K562 (cell line): ENCODE data around the gene EMC8. TPM values are rescaled to one million over a fixed set of nuclear protein-coding genes. Genes with fewer than 3 reads are reported as not detected.

ENCODE experiments used
- E2F8 ChIP-seq: fragments of 450-650 bp; IDR thresholded peaks from 2 replicates; pipeline ENCODE4 v1.7.1; 2018; ENCODE audit warnings: mild to moderate bottlenecking, low read depth; ENCODE audit not compliant: partially characterized antibody
- FOS ChIP-seq: IDR thresholded peaks from 3 replicates; pipeline ENCODE4 v1.6.1; 2011; ENCODE audit not compliant: insufficient read length; ENCODE audit errors: extremely low read depth
- HDAC8 ChIP-seq: fragments of 450-650 bp; IDR thresholded peaks from 2 replicates; pipeline ENCODE4 v1.6.1; 2016; ENCODE audit warnings: mild to moderate bottlenecking, missing genetic modification characterization, moderate library complexity, missing compliant biosample characterization
- HEY1 ChIP-seq: fragments of 250-450 bp; sonication (Bioruptor Pico); IDR thresholded peaks from 2 replicates; pipeline ENCODE4 v1.5.0; 2020; ENCODE audit warnings: mild to moderate bottlenecking, moderate library complexity, borderline replicate concordance
- KDM1A ChIP-seq, 2 experiments: fragments of 450-650 bp; IDR thresholded peaks; 2 replicates each; pipeline ENCODE4 v1.6.1; 2016; ENCODE audit warnings: mild to moderate bottlenecking in 2 of 2
- MECOM ChIP-seq: fragments of 250-450 bp; sonication (Bioruptor Pico); IDR thresholded peaks from 2 replicates; pipeline ENCODE4 v1.8.0; 2022; ENCODE audit warnings: inconsistent platforms
- MXI1 ChIP-seq: IDR thresholded peaks from 2 replicates; pipeline ENCODE4 v1.6.1; 2011; ENCODE audit warnings: low read depth, mild to moderate bottlenecking, improper control_type of control experiment, low read length
- MYBL2 ChIP-seq, 2 experiments: fragments of 450-650 bp in 1 of 2; sonication (generic) in 1 of 2; formaldehyde crosslinking in 1 of 2; IDR thresholded peaks; 2 replicates each; pipeline versions ENCODE4 v1.6.1 to v1.8.1; 2017 to 2022; ENCODE audit warnings: borderline replicate concordance in 1 of 2, inconsistent platforms in 1 of 2, low read depth in 1 of 2, mild to moderate bottlenecking in 1 of 2, missing genetic modification reagents in 1 of 2, moderate library complexity in 1 of 2
- NR4A1 ChIP-seq, 2 experiments: fragments of 250-450 bp in 1 of 2; fragments of 450-650 bp in 1 of 2; sonication (Bioruptor Pico) in 1 of 2; IDR thresholded peaks; 2 replicates each; pipeline versions ENCODE4 v1.4.0 to v1.6.1; 2016 to 2020; ENCODE audit warnings: mild to moderate bottlenecking in 2 of 2, missing compliant biosample characterization in 1 of 2, missing genetic modification characterization in 1 of 2, moderate library complexity in 1 of 2
- POLR3G ChIP-seq: IDR thresholded peaks from 2 replicates; pipeline ENCODE4 v1.6.1; 2011; ENCODE audit not compliant: insufficient read length, insufficient replicate concordance; ENCODE audit errors: extremely low read depth
- PPARD ChIP-seq: fragments of 250-450 bp; sonication (Bioruptor Pico); IDR thresholded peaks from 2 replicates; pipeline ENCODE4 v1.8.0; 2022; ENCODE audit warnings: inconsistent platforms, mild to moderate bottlenecking, moderate library complexity
- SP1 ChIP-seq: sonication (generic); formaldehyde crosslinking; IDR thresholded peaks from 2 replicates; pipeline ENCODE4 v1.8.1; 2022; ENCODE audit warnings: mild to moderate bottlenecking, missing genetic modification reagents
- SREBF2 ChIP-seq: sonication (generic); formaldehyde crosslinking; IDR thresholded peaks from 2 replicates; pipeline ENCODE4 v1.4.0; 2020; ENCODE audit warnings: mild to moderate bottlenecking, missing genetic modification reagents
- TAF1 ChIP-seq: IDR thresholded peaks from 2 replicates; pipeline ENCODE4 v1.6.1; 2011; ENCODE audit warnings: mild to moderate bottlenecking, low read length, moderate library complexity; ENCODE audit not compliant: insufficient read depth, control insufficient read depth, severe bottlenecking; ENCODE audit errors: extremely low read depth
- TCF15 ChIP-seq: fragments of 250-450 bp; sonication (Bioruptor Pico); IDR thresholded peaks from 2 replicates; pipeline ENCODE4 v1.8.0; 2022; ENCODE audit warnings: moderate library complexity, mild to moderate bottlenecking, inconsistent platforms
- TCFL5 ChIP-seq: fragments of 250-450 bp; sonication (Bioruptor Pico); conservative IDR thresholded peaks from 2 replicates; pipeline ENCODE4 v1.6.1; 2021; ENCODE audit warnings: mild to moderate bottlenecking, moderate library complexity, matching md5 sums
- U2AF1 ChIP-seq: fragments of 200-400 bp; formaldehyde crosslinking; optimal IDR thresholded peaks from 2 replicates; pipeline ENCODE3; 2017; ENCODE audit warnings: mild to moderate bottlenecking, low read depth, low read length, moderate library complexity
- ZBTB11 ChIP-seq, 3 experiments: fragments of 200-800 bp in 1 of 3; fragments of 250-450 bp in 1 of 3; fragments of 450-650 bp in 1 of 3; sonication (Bioruptor Pico) in 1 of 3; sonication (Bioruptor generic) in 1 of 3; formaldehyde crosslinking in 1 of 3; IDR thresholded peaks; 2 replicates each; pipeline versions ENCODE4 v1.6.1 to v1.8.0; 2016 to 2022; ENCODE audit warnings: mild to moderate bottlenecking in 2 of 3, missing genetic modification characterization in 2 of 3, missing compliant biosample characterization in 1 of 3, moderate library complexity in 1 of 3
- ZFPM2 ChIP-seq: fragments of 250-450 bp; sonication (Bioruptor Pico); IDR thresholded peaks from 2 replicates; pipeline ENCODE4 v1.5.1; 2022; ENCODE audit warnings: mild to moderate bottlenecking
- ZNF165 ChIP-seq: fragments of 250-450 bp; sonication (Bioruptor Pico); IDR thresholded peaks from 2 replicates; pipeline ENCODE4 v1.4.0; 2020; ENCODE audit warnings: borderline replicate concordance
- ZNF41 ChIP-seq: fragments of 250-450 bp; sonication (Bioruptor Pico); conservative IDR thresholded peaks from 2 replicates; pipeline ENCODE4 v1.4.0; 2020; ENCODE audit warnings: mild to moderate bottlenecking
- ZNF76 ChIP-seq: fragments of 250-450 bp; sonication (Bioruptor Pico); IDR thresholded peaks from 2 replicates; pipeline ENCODE4 v1.4.0; 2020; ENCODE audit warnings: mild to moderate bottlenecking, moderate library complexity, borderline replicate concordance
- polyA plus RNA-seq, 8 experiments: library from polyadenylated mRNA; depleted of rRNA in 4 of 8; stranded (reverse) in 5 of 8; unstranded in 3 of 8; fragments of >200 nt; fragmentation: Nextera tagmentation in 2 of 8; fragmentation: Illumina TruSeq in 1 of 8; extraction: Ambion mirVana in 2 of 8; extraction: Trizol in 1 of 8; gene quantifications; 2 replicates each; pipeline versions ENCODE4 v1.2.1 to v1.2.3, GENCODE V29; 2011 to 2014; ENCODE audit warnings: inconsistent platforms in 1 of 8, missing spikeins in 1 of 8
- total RNA-seq, 7 experiments: library from RNA; depleted of rRNA in 6 of 7; stranded (reverse); fragments of >200 nt in 6 of 7; fragmentation: Illumina TruSeq in 2 of 7; extraction: Trizol in 2 of 7; gene quantifications; 2 replicates each; pipeline versions ENCODE4 v1.2.1 to v1.2.3, GENCODE V29; 2011 to 2021; ENCODE audit warnings: low replicate concordance in 1 of 7

EMC8 gene
- total and polyA plus RNA-seq, 9 of the 15 experiments (the other 6 are each of a cell fraction or from before 2014, with no cell fraction given): 11.4 to 81.8 (median 48.6) TPM

- TF ChIP-seq MXI1 (no peak), MYBL2 (IDR thresholded peaks at IDR 0.05; ENCODE audit: low read depth) (no peak), MYBL2 (CRISPR knock-in tag; IDR thresholded peaks at IDR 0.05; ENCODE audit: borderline replicate concordance) (no peak), SREBF2 (no peak), HEY1 (CRISPR knock-in tag) (no peak), PPARD (CRISPR knock-in tag) (no peak), KDM1A (IDR thresholded peaks at IDR 0.05) (no peak), FOS (no peak), ZNF76 (CRISPR knock-in tag) (no peak), TCFL5 (CRISPR knock-in tag) (no peak), ZBTB11 (CRISPR knock-in tag; IDR thresholded peaks at IDR 0.05) (no peak), NR4A1 (CRISPR knock-in tag; IDR thresholded peaks at IDR 0.05) (no peak), NR4A1 (tag; IDR thresholded peaks at IDR 0.05) (no peak), ZNF41 (CRISPR knock-in tag) (no peak), HDAC8 (tag) (no peak), SP1 (CRISPR knock-in tag) (no peak), U2AF1 (no peak), TCF15 (CRISPR knock-in tag) (no peak), POLR3G (no peak), MECOM (CRISPR knock-in tag) (no peak), TAF1 (no peak), ZFPM2 (CRISPR knock-in tag) (no peak), E2F8 (no peak), ZNF165 (CRISPR knock-in tag) (no peak)
These were observed 345 bp downstream of the EMC8 start (continued) for GRCh38 chr16:85798901-85799496.
